GM18868 (cell line): ENCODE results near the gene PALMD.

Experiments used
- ATAC-seq: cut with Tn5 transposase; IDR thresholded peaks from one replicate; pipeline ENCODE4 v1.9.1; 2021; ENCODE audit warnings: mild to moderate bottlenecking, moderate library complexity; ENCODE audit not compliant: unreplicated experiment

PALMD gene

GRCh38 chr1:99657213-99658030 is 11.5 kb downstream of the PALMD start:
- ATAC-seq = no peak

GRCh38 chr1:99658031-99658290 is 12.0 kb downstream of the PALMD start:
- ATAC-seq = no peak

- ATAC-seq = no peak
Measured at GRCh38 chr1:99659755-99660210, 13.9 kb downstream of the PALMD start.

- no peak for ATAC-seq
Measured at GRCh38 chr1:99660496-99660895, 14.6 kb downstream of the PALMD start.

- no peak for ATAC-seq
Measured at GRCh38 chr1:99661780-99662179, 15.9 kb downstream of the PALMD start.

- ATAC-seq = no peak
Measured at GRCh38 chr1:99662539-99663080, 16.7 kb downstream of the PALMD start.

- ATAC-seq = no peak
Measured at GRCh38 chr1:99663501-99663900, 17.6 kb downstream of the PALMD start.

- ATAC-seq = no peak
Measured at GRCh38 chr1:99665212-99665611, 19.3 kb downstream of the PALMD start.

GRCh38 chr1:99669376-99669775 is 23.5 kb downstream of the PALMD start:
- ATAC-seq = no peak

- ATAC-seq = peak; percentile 43
Measured at GRCh38 chr1:99669821-99670220, 23.9 kb downstream of the PALMD start.

- ATAC-seq = no peak
Measured at GRCh38 chr1:99670583-99670982, 24.7 kb downstream of the PALMD start.

- no peak for ATAC-seq
Measured at GRCh38 chr1:99672038-99672437, 26.1 kb downstream of the PALMD start.

- no peak for ATAC-seq
Measured at GRCh38 chr1:99672530-99673213, 26.8 kb downstream of the PALMD start.

- ATAC-seq = no peak
Measured at GRCh38 chr1:99673315-99673714, 27.4 kb downstream of the PALMD start.

GRCh38 chr1:99674115-99675064 is 28.5 kb downstream of the PALMD start:
- ATAC-seq = no peak

GRCh38 chr1:99675292-99675691 is 29.4 kb downstream of the PALMD start:
- ATAC-seq = no peak

- no peak for ATAC-seq
Measured at GRCh38 chr1:99675994-99676393, 30.1 kb downstream of the PALMD start.

- no peak for ATAC-seq
Measured at GRCh38 chr1:99676876-99677275, 31.0 kb downstream of the PALMD start.

- ATAC-seq = no peak
Measured at GRCh38 chr1:99677416-99677815, 31.5 kb downstream of the PALMD start.

- no peak for ATAC-seq
Measured at GRCh38 chr1:99680270-99680669, 34.4 kb downstream of the PALMD start.

GRCh38 chr1:99681583-99681982 is 35.7 kb downstream of the PALMD start:
- no peak for ATAC-seq
